ENCODE results near the gene PBLD.

DNA sequence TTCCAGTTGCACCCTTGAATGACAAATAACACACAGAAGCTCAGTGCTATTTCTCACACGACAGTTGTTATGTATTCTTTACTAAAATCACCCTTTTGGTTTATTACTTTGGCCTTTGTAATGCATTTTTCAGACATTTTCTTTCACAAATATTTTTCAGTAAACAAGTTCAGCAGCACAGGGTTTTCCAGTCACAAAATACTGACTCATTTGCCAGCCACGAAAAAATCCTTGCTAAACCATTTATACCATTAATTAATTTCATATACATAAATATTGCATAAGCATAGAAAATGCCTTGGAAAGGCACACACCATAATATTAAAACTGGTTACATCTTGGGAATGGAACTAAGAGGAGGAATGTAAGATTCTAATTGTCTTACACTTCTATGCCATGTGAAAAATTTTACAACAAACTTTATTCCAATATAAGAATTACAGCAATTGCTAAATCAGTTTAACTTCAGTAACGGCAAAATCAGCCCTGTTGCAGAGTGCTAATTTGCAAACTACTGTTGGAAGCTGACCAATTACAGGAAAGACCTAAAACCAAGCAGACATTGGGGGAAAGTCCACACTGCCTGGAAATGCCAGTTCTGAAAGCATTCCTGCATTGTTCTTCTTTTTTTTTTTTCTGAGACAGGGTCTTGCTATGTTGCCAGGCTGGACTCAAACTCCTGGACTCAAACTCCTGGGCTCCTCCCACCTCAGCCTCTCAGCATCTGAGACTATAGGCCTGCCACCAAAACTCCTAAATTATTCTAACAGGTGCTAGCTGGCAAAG is 31.6 kb upstream of the PBLD start:
- TF ChIP-seq CTCF (IDR thresholded peaks at IDR 0.05) (no peak), POLR2A (IDR thresholded peaks at IDR 0.05) (no peak), EP300 (IDR thresholded peaks at IDR 0.05) (no peak)

Measured in stomach (tissue), 4 donors.